ENCODE measurements around the gene PRG3. TPM values are rescaled to one million over a fixed set of nuclear protein-coding genes. Genes with fewer than 3 reads are reported as not detected.

Gene PRG3
- total RNA-seq, 6 experiments from 2014 or later: not detected

- Histone ChIP-seq H3K36me3 (no peaks in the 10 kb centered on the region), H3K4me3 (no peak overlapping the region), H3K4me1 (peaks cover 0 to 5% (median 1%) of the 10 kb centered on the region in 4 donors), H3K27me3 (no peaks in the 10 kb centered on the region), H3K27ac (no peak overlapping the region), H3K9me3 (no peaks in the 10 kb centered on the region)
- intact Hi-C loops (cut with DNase I): no loop called here
- DNase-seq (peak in 1 of 3 donors; percentile 9), ATAC-seq (no peak)
- TF ChIP-seq CTCF (IDR thresholded peaks at IDR 0.05) (no peak), POLR2A (IDR thresholded peaks at IDR 0.05) (no peak)
- WGBS (ENCODE audit: insufficient coverage, low coverage, low lambda C conversion rate, missing lambda C conversion rate): 54% methylated on average over 6 of the region's 6 CpGs
Measured at GRCh38 chr11:57357856-57358255, 23.1 kb downstream of the PRG3 start.

GRCh38 chr11:57357310-57357709, 23.6 kb downstream of the PRG3 start:
- DNase-seq (no peak), ATAC-seq (no peak)
- Histone ChIP-seq H3K27me3 (no peaks in the 10 kb centered on the region), H3K4me1 (peaks cover 0 to 5% (median 1%) of the 10 kb centered on the region in 4 donors), H3K9me3 (no peaks in the 10 kb centered on the region), H3K4me3 (no peak overlapping the region), H3K27ac (no peak overlapping the region), H3K36me3 (no peaks in the 10 kb centered on the region)
- TF ChIP-seq CTCF (IDR thresholded peaks at IDR 0.05): no peak
- no peak for TF ChIP-seq POLR2A (IDR thresholded peaks at IDR 0.05)
- intact Hi-C loops (cut with DNase I): no loop called here
- 97% methylated on average over 2 of the region's 3 CpGs for WGBS (ENCODE audit: insufficient coverage, low coverage, low lambda C conversion rate, missing lambda C conversion rate)

- peak; percentile 67 to 85 (median 73) for ATAC-seq
- H3K27me3 ChIP-seq: no peaks in the 10 kb centered on the region
- TF ChIP-seq POLR2A (IDR thresholded peaks at IDR 0.05) (no peak), CTCF (IDR thresholded peaks at IDR 0.05) (no peak)
- DNase-seq: peak in 2 of 3 donors; percentile 38 to 75
- intact Hi-C loops (cut with DNase I): no loop called here
- peak overlapping the region in 2 of 3 donors; percentile 47 to 52 for H3K27ac ChIP-seq
- no peaks in the 10 kb centered on the region for H3K36me3 ChIP-seq
- WGBS (ENCODE audit: insufficient coverage, low coverage, low lambda C conversion rate, missing lambda C conversion rate): 13% methylated on average over 9 of the region's 9 CpGs
- peak overlapping the region in 2 of 3 donors; percentile 25 to 44 for H3K4me3 ChIP-seq
- H3K4me1 ChIP-seq: peaks cover 0 to 5% (median 1%) of the 10 kb centered on the region in 4 donors
- H3K9me3 ChIP-seq: no peaks in the 10 kb centered on the region
Measured at GRCh38 chr11:57356268-57356667, 24.7 kb downstream of the PRG3 start.

GRCh38 chr11:57354699-57355098, 26.3 kb downstream of the PRG3 start:
- intact Hi-C loops (cut with DNase I): no loop called here
- DNase-seq: no peak
- 61% methylated on average over 4 of the region's 6 CpGs for WGBS (ENCODE audit: insufficient coverage, low coverage, low lambda C conversion rate, missing lambda C conversion rate)

More at GRCh38 chr11:57354699-57355098, 26.3 kb downstream of the PRG3 start:
- Histone ChIP-seq H3K4me3 (no peak overlapping the region), H3K9me3 (no peaks in the 10 kb centered on the region), H3K27me3 (no peaks in the 10 kb centered on the region), H3K36me3 (no peaks in the 10 kb centered on the region), H3K27ac (no peak overlapping the region), H3K4me1 (peaks cover 0 to 5% (median 1%) of the 10 kb centered on the region in 4 donors)
- no peak for ATAC-seq
- TF ChIP-seq POLR2A (IDR thresholded peaks at IDR 0.05) (no peak), CTCF (IDR thresholded peaks at IDR 0.05) (no peak)

Data from right lobe of liver (tissue), 6 donors.